ENCODE results near the gene GPS2.
A peak's percentile ranks its signal among the peaks of the same experiment; 100 is the strongest.

The GPS2 gene

DNA sequence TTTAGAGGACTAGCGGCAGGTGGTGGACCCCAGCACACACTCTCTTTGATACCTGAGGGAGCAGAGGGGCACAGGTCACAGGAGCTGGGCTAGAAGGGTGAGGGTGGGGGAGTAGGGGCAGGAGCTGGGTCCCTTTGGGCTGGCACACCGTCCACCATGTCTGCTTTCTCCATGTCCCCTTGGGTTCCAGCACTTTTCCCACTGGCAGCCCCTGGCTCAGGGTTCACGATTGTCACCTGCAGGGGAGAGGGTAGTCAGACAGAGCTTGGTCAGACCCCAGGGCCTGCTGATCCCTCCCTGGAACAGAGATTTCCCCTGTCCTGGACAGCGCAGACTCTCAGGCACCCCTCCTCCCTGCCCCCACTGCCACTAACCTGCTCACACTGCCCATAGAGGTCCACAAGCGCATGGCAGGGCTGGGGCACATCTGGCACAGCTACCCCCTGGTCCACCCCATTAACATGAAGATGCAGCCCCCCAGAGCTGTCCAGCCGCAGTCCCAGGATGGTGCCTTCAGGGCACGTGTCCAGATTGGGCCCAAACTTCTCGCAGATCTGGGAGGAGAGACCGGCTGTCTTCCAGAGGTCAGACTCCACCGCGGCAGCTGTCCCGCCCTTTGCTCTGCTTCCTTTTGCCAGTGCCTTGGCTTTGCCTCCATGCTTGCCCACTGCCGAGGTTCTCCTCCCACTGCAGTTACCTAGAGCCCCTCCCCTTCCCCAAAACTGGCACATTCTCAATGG is 3.1 kb upstream of the GPS2 start:
- no peak overlapping the region for H3K4me2 ChIP-seq (ENCODE audit: low read depth, low read length)
- TF ChIP-seq EZH2phosphoT487 (IDR thresholded peaks at IDR 0.05; ENCODE audit: low read length) (no peak), EZH2 (optimal IDR thresholded peaks at IDR 0.05; ENCODE audit: low read depth, low read length) (no peak)
- TF ChIP-seq, protein P1, sequence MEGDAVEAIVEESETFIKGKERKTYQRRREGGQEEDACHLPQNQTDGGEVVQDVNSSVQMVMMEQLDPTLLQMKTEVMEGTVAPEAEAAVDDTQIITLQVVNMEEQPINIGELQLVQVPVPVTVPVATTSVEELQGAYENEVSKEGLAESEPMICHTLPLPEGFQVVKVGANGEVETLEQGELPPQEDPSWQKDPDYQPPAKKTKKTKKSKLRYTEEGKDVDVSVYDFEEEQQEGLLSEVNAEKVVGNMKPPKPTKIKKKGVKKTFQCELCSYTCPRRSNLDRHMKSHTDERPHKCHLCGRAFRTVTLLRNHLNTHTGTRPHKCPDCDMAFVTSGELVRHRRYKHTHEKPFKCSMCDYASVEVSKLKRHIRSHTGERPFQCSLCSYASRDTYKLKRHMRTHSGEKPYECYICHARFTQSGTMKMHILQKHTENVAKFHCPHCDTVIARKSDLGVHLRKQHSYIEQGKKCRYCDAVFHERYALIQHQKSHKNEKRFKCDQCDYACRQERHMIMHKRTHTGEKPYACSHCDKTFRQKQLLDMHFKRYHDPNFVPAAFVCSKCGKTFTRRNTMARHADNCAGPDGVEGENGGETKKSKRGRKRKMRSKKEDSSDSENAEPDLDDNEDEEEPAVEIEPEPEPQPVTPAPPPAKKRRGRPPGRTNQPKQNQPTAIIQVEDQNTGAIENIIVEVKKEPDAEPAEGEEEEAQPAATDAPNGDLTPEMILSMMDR (IDR thresholded peaks at IDR 0.05; ENCODE audit: low read length), result no peak
- no peak for DNase-seq
- H3K4me1 ChIP-seq (ENCODE audit: low read length), result peaks cover 5% of the 10 kb centered on the region; the same call in 1 of the 2 replicates
- no peaks in the 10 kb centered on the region for H3K9me3 ChIP-seq (replicated peaks; ENCODE audit: insufficient read depth, low read length)
- peaks cover 17% of the 10 kb centered on the region for H3F3A ChIP-seq (ENCODE audit: insufficient read depth, low read length)
- H3K27me3 ChIP-seq (replicated peaks; ENCODE audit: insufficient read depth, low read length), result no peaks in the 10 kb centered on the region
- H3K4me3 ChIP-seq (ENCODE audit: low read length), result no peak overlapping the region
- no peak overlapping the region for H2AFZ ChIP-seq (ENCODE audit: low read length)
- no peaks in the 10 kb centered on the region for H3K36me3 ChIP-seq (replicated peaks; ENCODE audit: insufficient read depth, low read length)
- H3K79me2 ChIP-seq (ENCODE audit: low read length), result peaks cover 21% of the 10 kb centered on the region
- H4K20me1 ChIP-seq (ENCODE audit: insufficient read depth, low read length), result no peaks in the 10 kb centered on the region
- H3K9ac ChIP-seq (ENCODE audit: low read length), result no peak overlapping the region
- H3K9me2 ChIP-seq (replicated peaks; ENCODE audit: insufficient read depth, low read length), result no peaks in the 10 kb centered on the region
- no peak overlapping the region for H3K27ac ChIP-seq (ENCODE audit: low read length)

DNA sequence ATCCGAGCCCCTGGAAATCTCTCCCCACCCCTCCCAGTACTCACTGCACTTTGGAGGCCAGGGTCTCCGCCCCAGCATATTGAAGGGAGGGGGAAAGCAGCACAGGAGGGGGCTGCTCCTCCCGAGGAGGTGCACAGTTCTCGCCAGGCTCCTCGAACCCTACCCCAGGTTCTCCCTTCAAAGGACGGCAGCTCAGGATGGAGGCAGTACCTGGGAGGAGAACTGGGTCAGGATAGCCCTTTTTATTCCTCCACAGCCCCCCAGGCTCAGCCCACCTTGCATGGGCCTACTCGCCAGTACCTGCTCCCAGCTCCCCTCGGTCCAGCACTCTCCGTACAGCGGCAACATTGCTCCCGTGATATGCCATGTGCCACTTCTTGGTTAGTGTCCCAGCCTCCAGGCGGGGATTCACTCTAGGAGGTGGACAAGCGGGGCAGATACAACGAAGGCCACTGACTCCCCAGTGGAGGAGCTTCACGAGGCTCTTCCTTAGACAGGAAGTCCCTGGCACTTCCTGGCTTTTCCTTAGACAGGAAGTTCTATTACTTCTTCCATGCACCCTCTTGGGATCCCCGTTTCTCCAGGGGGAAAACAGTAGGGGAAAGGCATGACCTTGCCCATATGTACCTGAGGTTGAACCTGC is 2.1 kb upstream of the GPS2 start:
- TF ChIP-seq EZH2phosphoT487 (IDR thresholded peaks at IDR 0.05; ENCODE audit: low read length) (no peak), EZH2 (optimal IDR thresholded peaks at IDR 0.05; ENCODE audit: low read depth, low read length) (no peak)
- TF ChIP-seq, protein P1 (IDR thresholded peaks at IDR 0.05; ENCODE audit: low read length), result no peak
- no peak overlapping the region for H3K27ac ChIP-seq (ENCODE audit: low read length)
- H3K36me3 ChIP-seq (replicated peaks; ENCODE audit: insufficient read depth, low read length), result no peaks in the 10 kb centered on the region

DNA sequence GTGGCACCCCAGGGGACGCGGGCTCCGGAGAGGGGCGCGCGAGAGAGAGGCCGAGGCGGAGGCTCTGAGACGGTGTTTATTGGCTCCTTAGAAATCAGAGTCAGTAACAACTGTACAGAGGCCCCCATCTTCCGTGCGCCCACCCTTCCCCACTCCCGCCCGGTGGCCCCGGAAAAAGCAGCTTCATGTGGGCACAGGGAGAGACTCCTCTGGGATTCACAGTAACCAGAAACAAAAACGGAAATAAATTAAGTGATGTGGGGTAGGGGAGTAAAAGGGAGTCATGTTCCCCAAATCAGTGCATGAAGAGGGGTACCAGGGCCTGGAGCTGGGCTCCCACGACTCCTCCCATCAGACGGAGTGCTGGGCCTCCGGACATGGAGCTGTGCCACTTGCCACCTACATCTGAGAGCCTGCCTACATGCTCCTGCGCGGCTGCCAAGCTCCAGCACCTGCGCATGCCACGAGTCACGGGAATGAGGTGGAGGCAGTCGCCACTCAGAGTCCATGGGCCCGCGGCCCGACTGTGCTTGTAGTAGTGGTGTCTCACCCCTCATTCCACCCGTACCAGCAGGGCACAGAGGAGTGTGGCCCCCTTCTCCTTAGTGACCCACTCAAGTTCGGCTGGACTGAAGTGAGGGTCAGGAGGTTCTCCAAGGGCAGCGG is 543 bp upstream of the GPS2 start:
- H3K27ac ChIP-seq (ENCODE audit: low read length), result peak overlapping the region; percentile 63; the same call in 1 of the 2 replicates
- no peaks in the 10 kb centered on the region for H3K9me2 ChIP-seq (replicated peaks; ENCODE audit: insufficient read depth, low read length)
- H3K9ac ChIP-seq (ENCODE audit: low read length), result peak overlapping the region; percentile 70
- TF ChIP-seq EZH2phosphoT487 (IDR thresholded peaks at IDR 0.05; ENCODE audit: low read length) (no peak), EZH2 (optimal IDR thresholded peaks at IDR 0.05; ENCODE audit: low read depth, low read length) (no peak)
- TF ChIP-seq, protein P1 (IDR thresholded peaks at IDR 0.05; ENCODE audit: low read length), result no peak
- H4K20me1 ChIP-seq (ENCODE audit: insufficient read depth, low read length), result peaks cover 15% of the 10 kb centered on the region
- peak overlapping the region; percentile 69 for H3K4me3 ChIP-seq (ENCODE audit: low read length)
- H3K27me3 ChIP-seq (replicated peaks; ENCODE audit: insufficient read depth, low read length), result no peaks in the 10 kb centered on the region
- H2AFZ ChIP-seq (ENCODE audit: low read length), result peak overlapping the region; percentile 47; the same call in 1 of the 2 replicates
- H3K79me2 ChIP-seq (ENCODE audit: low read length), result peaks cover 42% of the 10 kb centered on the region
- DNase-seq, result no peak
- H3F3A ChIP-seq (ENCODE audit: insufficient read depth, low read length), result peaks cover 40% of the 10 kb centered on the region
- H3K9me3 ChIP-seq (replicated peaks; ENCODE audit: insufficient read depth, low read length), result no peaks in the 10 kb centered on the region
- peaks cover 4% of the 10 kb centered on the region; the same call in 1 of the 2 replicates for H3K36me3 ChIP-seq (replicated peaks; ENCODE audit: insufficient read depth, low read length)
- H3K4me2 ChIP-seq (ENCODE audit: low read depth, low read length), result peak overlapping the region; percentile 98
- H3K4me1 ChIP-seq (ENCODE audit: low read length), result peaks cover 8% of the 10 kb centered on the region

More for the DNA sequence above, 2.1 kb upstream of the GPS2 start:
- H3K4me2 ChIP-seq (ENCODE audit: low read depth, low read length), result no peak overlapping the region
- no peaks in the 10 kb centered on the region for H3K9me2 ChIP-seq (replicated peaks; ENCODE audit: insufficient read depth, low read length)
- peaks cover 5% of the 10 kb centered on the region; the same call in 1 of the 2 replicates for H3K4me1 ChIP-seq (ENCODE audit: low read length)
- peaks cover 27% of the 10 kb centered on the region for H3F3A ChIP-seq (ENCODE audit: insufficient read depth, low read length)
- no peak overlapping the region for H2AFZ ChIP-seq (ENCODE audit: low read length)
- H3K27me3 ChIP-seq (replicated peaks; ENCODE audit: insufficient read depth, low read length), result no peaks in the 10 kb centered on the region
- peaks cover 31% of the 10 kb centered on the region for H3K79me2 ChIP-seq (ENCODE audit: low read length)
- DNase-seq, result no peak
- no peak overlapping the region for H3K9ac ChIP-seq (ENCODE audit: low read length)
- no peaks in the 10 kb centered on the region for H3K9me3 ChIP-seq (replicated peaks; ENCODE audit: insufficient read depth, low read length)
- H3K4me3 ChIP-seq (ENCODE audit: low read length), result no peak overlapping the region
- H4K20me1 ChIP-seq (ENCODE audit: insufficient read depth, low read length), result peaks cover 5% of the 10 kb centered on the region; the same call in 1 of the 2 replicates
